Measurements from ENCODE around the gene MGLL. TPM values are rescaled to one million over a fixed set of nuclear protein-coding genes. Genes with fewer than 3 reads are reported as not detected.
A peak's percentile ranks its signal among the peaks of the same experiment; 100 is the strongest.
"Not testable (repeated sequence)": the region's sequence is repeated elsewhere in the genome, so short reads cannot be mapped to it uniquely, and the experiment has no call there.

Gene MGLL
- total and polyA plus RNA-seq, 4 donors, result 25.5 to 48.6 (median 37.9) TPM

GRCh38 chr3:127665586-127665985 is 156.7 kb downstream of the MGLL start:
- Histone ChIP-seq H3K27ac (ENCODE audit: low read depth, low read length) (no peak overlapping the region), H3K4me3 (ENCODE audit: low read depth, low read length) (no peak overlapping the region), H3K36me3 (ENCODE audit: control insufficient read depth, insufficient read depth, low read length) (peaks cover 64% of the 10 kb centered on the region), H3K9me3 (ENCODE audit: control insufficient read depth, insufficient read depth, low read length) (no peaks in the 10 kb centered on the region), H3K27me3 (ENCODE audit: control insufficient read depth, insufficient read depth, low read length) (no peaks in the 10 kb centered on the region), H3K4me1 (ENCODE audit: control insufficient read depth, insufficient read depth, low read length) (peaks cover 28% of the 10 kb centered on the region)
- DNase-seq (ENCODE audit: low read depth in 4 of 6, low spot score in 6 of 6), result no peak
- WGBS (ENCODE audit: insufficient coverage), result 100% methylated on average over 3 of the region's 3 CpGs

DNA sequence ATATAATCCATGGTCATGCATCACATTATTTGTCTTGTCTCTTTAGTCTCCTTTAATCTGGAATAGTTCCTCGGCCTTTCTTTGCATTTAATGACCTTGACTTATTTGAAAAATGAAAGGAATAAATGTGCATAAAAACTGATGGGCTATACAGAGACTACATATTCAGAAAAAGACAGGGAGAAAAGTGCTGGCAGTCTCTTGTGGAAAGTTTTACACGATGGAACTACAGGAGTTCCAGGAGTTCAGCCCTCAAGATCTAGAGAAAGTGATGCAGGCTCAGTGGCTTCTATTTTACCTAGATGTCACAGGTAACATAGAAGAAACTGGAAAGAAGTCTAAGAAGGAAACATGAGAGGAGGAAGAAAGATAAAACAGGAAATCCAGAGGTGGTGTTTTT is 157.2 kb downstream of the MGLL start:
- H3K27me3 ChIP-seq (ENCODE audit: control insufficient read depth, insufficient read depth, low read length), result no peaks in the 10 kb centered on the region
- no peak overlapping the region for H3K27ac ChIP-seq (ENCODE audit: low read depth, low read length)
- peaks cover 64% of the 10 kb centered on the region for H3K36me3 ChIP-seq (ENCODE audit: control insufficient read depth, insufficient read depth, low read length)
- no peaks in the 10 kb centered on the region for H3K9me3 ChIP-seq (ENCODE audit: control insufficient read depth, insufficient read depth, low read length)
- DNase-seq (ENCODE audit: low read depth in 4 of 6, low spot score in 6 of 6), result no peak
- peaks cover 28% of the 10 kb centered on the region for H3K4me1 ChIP-seq (ENCODE audit: control insufficient read depth, insufficient read depth, low read length)
- 100% methylated on average over 1 of the region's 2 CpGs for WGBS (ENCODE audit: insufficient coverage)
- no peak overlapping the region for H3K4me3 ChIP-seq (ENCODE audit: low read depth, low read length)

DNA sequence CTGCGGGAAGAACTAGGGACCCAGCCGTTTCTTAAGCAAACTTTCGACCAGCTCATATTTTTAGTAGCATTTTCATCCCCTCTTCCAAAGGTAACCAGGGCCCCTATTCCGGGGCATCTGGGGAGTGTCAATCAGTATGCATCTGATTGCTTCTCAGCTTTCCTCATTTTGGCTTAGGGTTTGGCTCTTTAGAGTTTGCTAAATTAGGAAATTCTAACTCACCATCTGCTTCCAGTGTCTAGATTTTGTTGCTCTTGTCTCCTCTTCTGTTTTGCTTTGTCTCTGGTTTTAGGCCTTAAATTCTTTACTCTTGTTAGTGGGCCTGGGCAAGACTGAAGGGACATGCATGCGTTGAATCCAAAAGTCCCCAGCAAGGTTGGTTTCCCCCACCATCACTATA is 159.2 kb downstream of the MGLL start:
- peaks cover 44% of the 10 kb centered on the region for H3K36me3 ChIP-seq (ENCODE audit: control insufficient read depth, insufficient read depth, low read length)

GRCh38 chr3:127662001-127662469 is 160.3 kb downstream of the MGLL start:
- H3K9me3 ChIP-seq (ENCODE audit: control insufficient read depth, insufficient read depth, low read length), result no peaks in the 10 kb centered on the region
- no peak overlapping the region for H3K4me3 ChIP-seq (ENCODE audit: low read depth, low read length)
- 70% methylated on average over 6 of the region's 11 CpGs for WGBS (ENCODE audit: insufficient coverage)
- H3K4me1 ChIP-seq (ENCODE audit: control insufficient read depth, insufficient read depth, low read length), result peaks cover 14% of the 10 kb centered on the region
- H3K27ac ChIP-seq (ENCODE audit: low read depth, low read length), result no peak overlapping the region
- H3K27me3 ChIP-seq (ENCODE audit: control insufficient read depth, insufficient read depth, low read length), result no peaks in the 10 kb centered on the region
- H3K36me3 ChIP-seq (ENCODE audit: control insufficient read depth, insufficient read depth, low read length), result peaks cover 33% of the 10 kb centered on the region
- DNase-seq (ENCODE audit: low read depth in 4 of 6, low spot score in 6 of 6), result no peak

More for the DNA sequence above, 159.2 kb downstream of the MGLL start:
- Histone ChIP-seq H3K27ac (ENCODE audit: low read depth, low read length) (no peak overlapping the region), H3K9me3 (ENCODE audit: control insufficient read depth, insufficient read depth, low read length) (no peaks in the 10 kb centered on the region), H3K4me3 (ENCODE audit: low read depth, low read length) (no peak overlapping the region), H3K4me1 (ENCODE audit: control insufficient read depth, insufficient read depth, low read length) (peaks cover 25% of the 10 kb centered on the region), H3K27me3 (ENCODE audit: control insufficient read depth, insufficient read depth, low read length) (no peaks in the 10 kb centered on the region)
- no CpG with 5 or more reads among the region's 5 CpGs for WGBS (ENCODE audit: insufficient coverage)
- DNase-seq (ENCODE audit: low read depth in 4 of 6, low spot score in 6 of 6), result peak in 1 of 6 donors; percentile 81

GRCh38 chr3:127661600-127661999 is 160.7 kb downstream of the MGLL start:
- H3K27me3 ChIP-seq (ENCODE audit: control insufficient read depth, insufficient read depth, low read length), result no peaks in the 10 kb centered on the region
- no peak overlapping the region for H3K4me3 ChIP-seq (ENCODE audit: low read depth, low read length)
- 86% methylated on average over 5 of the region's 5 CpGs for WGBS (ENCODE audit: insufficient coverage)
- peaks cover 33% of the 10 kb centered on the region for H3K36me3 ChIP-seq (ENCODE audit: control insufficient read depth, insufficient read depth, low read length)
- H3K9me3 ChIP-seq (ENCODE audit: control insufficient read depth, insufficient read depth, low read length), result no peaks in the 10 kb centered on the region
- no peak overlapping the region for H3K27ac ChIP-seq (ENCODE audit: low read depth, low read length)
- peaks cover 9% of the 10 kb centered on the region for H3K4me1 ChIP-seq (ENCODE audit: control insufficient read depth, insufficient read depth, low read length)
- DNase-seq (ENCODE audit: low read depth in 4 of 6, low spot score in 6 of 6), result no peak

- no peaks in the 10 kb centered on the region for H3K27me3 ChIP-seq (ENCODE audit: control insufficient read depth, insufficient read depth, low read length)
- H3K36me3 ChIP-seq (ENCODE audit: control insufficient read depth, insufficient read depth, low read length), result peaks cover 29% of the 10 kb centered on the region
- H3K27ac ChIP-seq (ENCODE audit: low read depth, low read length), result no peak overlapping the region
- 96% methylated on average over 10 of the region's 10 CpGs for WGBS (ENCODE audit: insufficient coverage)
- no peaks in the 10 kb centered on the region for H3K9me3 ChIP-seq (ENCODE audit: control insufficient read depth, insufficient read depth, low read length)
- H3K4me1 ChIP-seq (ENCODE audit: control insufficient read depth, insufficient read depth, low read length), result peaks cover 5% of the 10 kb centered on the region
- no peak overlapping the region for H3K4me3 ChIP-seq (ENCODE audit: low read depth, low read length)
- no peak for DNase-seq (ENCODE audit: low read depth in 4 of 6, low spot score in 6 of 6)
These were observed 161.6 kb downstream of the MGLL start for GRCh38 chr3:127660621-127661251.

GRCh38 chr3:127658234-127658633 is 164.1 kb downstream of the MGLL start:
- peaks cover 27% of the 10 kb centered on the region for H3K36me3 ChIP-seq (ENCODE audit: control insufficient read depth, insufficient read depth, low read length)
- DNase-seq (ENCODE audit: low read depth in 4 of 6, low spot score in 6 of 6), result no peak
- H3K27ac ChIP-seq (ENCODE audit: low read depth, low read length), result no peak overlapping the region
- H3K27me3 ChIP-seq (ENCODE audit: control insufficient read depth, insufficient read depth, low read length), result no peaks in the 10 kb centered on the region
- H3K4me1 ChIP-seq (ENCODE audit: control insufficient read depth, insufficient read depth, low read length), result peaks cover 5% of the 10 kb centered on the region
- H3K4me3 ChIP-seq (ENCODE audit: low read depth, low read length), result no peak overlapping the region
- no peaks in the 10 kb centered on the region for H3K9me3 ChIP-seq (ENCODE audit: control insufficient read depth, insufficient read depth, low read length)
- WGBS (ENCODE audit: insufficient coverage), result no CpG with 5 or more reads among the region's 1 CpG

DNA sequence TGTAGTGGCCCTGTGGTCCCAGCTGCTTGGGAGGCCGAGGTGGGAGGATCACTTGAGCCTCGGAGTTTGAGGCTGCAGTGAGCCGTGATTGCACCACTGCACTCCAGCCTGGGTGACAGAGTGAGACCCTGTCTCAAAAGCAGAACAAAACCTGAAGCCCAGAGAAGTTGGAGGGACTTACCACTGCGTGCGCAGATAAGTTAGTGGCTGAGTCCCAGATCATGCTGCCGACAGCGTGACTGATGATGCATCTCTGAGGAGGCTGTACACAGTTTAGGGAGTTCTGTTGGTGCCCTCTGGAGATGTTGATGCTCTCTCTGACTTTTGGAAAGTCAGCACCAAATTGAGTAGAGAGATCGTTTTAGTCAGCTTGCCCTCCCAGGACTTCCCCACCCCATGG is 165.4 kb downstream of the MGLL start:
- H3K27ac ChIP-seq (ENCODE audit: low read depth, low read length), result no peak overlapping the region

DNA sequence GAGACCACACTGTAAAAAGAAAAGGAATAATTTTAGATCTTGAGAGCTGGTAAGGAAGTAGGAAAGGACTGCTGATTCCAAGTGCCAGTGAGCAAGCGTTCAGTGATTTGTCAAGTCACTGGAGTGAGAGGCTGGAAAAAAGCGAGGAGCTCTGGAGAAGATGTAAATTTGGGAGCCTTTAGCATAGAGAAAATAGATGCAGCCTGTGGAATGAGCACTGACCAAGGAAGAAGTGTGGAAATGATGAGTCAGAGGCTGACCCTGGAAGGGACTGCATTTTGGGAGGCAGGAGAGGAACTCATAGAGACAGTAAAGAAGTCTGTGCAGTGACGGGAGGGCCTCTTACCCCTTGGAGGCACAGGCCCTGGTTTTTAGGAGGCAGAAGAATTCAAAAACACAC is 166.7 kb downstream of the MGLL start:
- WGBS (ENCODE audit: insufficient coverage), result 86% methylated on average over 3 of the region's 3 CpGs
- no peaks in the 10 kb centered on the region for H3K9me3 ChIP-seq (ENCODE audit: control insufficient read depth, insufficient read depth, low read length)
- H3K27ac ChIP-seq (ENCODE audit: low read depth, low read length), result no peak overlapping the region
- peaks cover 11% of the 10 kb centered on the region for H3K4me1 ChIP-seq (ENCODE audit: control insufficient read depth, insufficient read depth, low read length)
- DNase-seq (ENCODE audit: low read depth in 4 of 6, low spot score in 6 of 6), result no peak
- peaks cover 29% of the 10 kb centered on the region for H3K36me3 ChIP-seq (ENCODE audit: control insufficient read depth, insufficient read depth, low read length)
- H3K4me3 ChIP-seq (ENCODE audit: low read depth, low read length), result no peak overlapping the region
- no peaks in the 10 kb centered on the region for H3K27me3 ChIP-seq (ENCODE audit: control insufficient read depth, insufficient read depth, low read length)

More for the DNA sequence above, 165.4 kb downstream of the MGLL start:
- Histone ChIP-seq H3K9me3 (ENCODE audit: control insufficient read depth, insufficient read depth, low read length) (no peaks in the 10 kb centered on the region), H3K4me3 (ENCODE audit: low read depth, low read length) (no peak overlapping the region), H3K4me1 (ENCODE audit: control insufficient read depth, insufficient read depth, low read length) (peaks cover 9% of the 10 kb centered on the region), H3K27me3 (ENCODE audit: control insufficient read depth, insufficient read depth, low read length) (no peaks in the 10 kb centered on the region), H3K36me3 (ENCODE audit: control insufficient read depth, insufficient read depth, low read length) (peaks cover 35% of the 10 kb centered on the region)
- no peak for DNase-seq (ENCODE audit: low read depth in 4 of 6, low spot score in 6 of 6)
- WGBS (ENCODE audit: insufficient coverage), result 99% methylated on average over 7 of the region's 8 CpGs

- H3K27me3 ChIP-seq (ENCODE audit: control insufficient read depth, insufficient read depth, low read length); H3K4me3 ChIP-seq (ENCODE audit: low read depth, low read length); DNase-seq (ENCODE audit: low read depth in 4 of 6, low spot score in 6 of 6); H3K9me3 ChIP-seq (ENCODE audit: control insufficient read depth, insufficient read depth, low read length); H3K27ac ChIP-seq (ENCODE audit: low read depth, low read length): not testable (repeated sequence)
- Histone ChIP-seq H3K36me3 (ENCODE audit: control insufficient read depth, insufficient read depth, low read length) (peaks cover 25% of the 10 kb centered on the region), H3K4me1 (ENCODE audit: control insufficient read depth, insufficient read depth, low read length) (peaks cover 11% of the 10 kb centered on the region)
- WGBS (ENCODE audit: insufficient coverage), result no CpG with 5 or more reads among the region's 6 CpGs
These were observed 167.3 kb downstream of the MGLL start for GRCh38 chr3:127654993-127655392.

Measured in spinal cord (tissue), 10 donors.